ENCODE measurements around the gene APBA1.
"Not testable (repeated sequence)": the region's sequence is repeated elsewhere in the genome, so short reads cannot be mapped to it uniquely, and the experiment has no call there.

APBA1 gene

DNA sequence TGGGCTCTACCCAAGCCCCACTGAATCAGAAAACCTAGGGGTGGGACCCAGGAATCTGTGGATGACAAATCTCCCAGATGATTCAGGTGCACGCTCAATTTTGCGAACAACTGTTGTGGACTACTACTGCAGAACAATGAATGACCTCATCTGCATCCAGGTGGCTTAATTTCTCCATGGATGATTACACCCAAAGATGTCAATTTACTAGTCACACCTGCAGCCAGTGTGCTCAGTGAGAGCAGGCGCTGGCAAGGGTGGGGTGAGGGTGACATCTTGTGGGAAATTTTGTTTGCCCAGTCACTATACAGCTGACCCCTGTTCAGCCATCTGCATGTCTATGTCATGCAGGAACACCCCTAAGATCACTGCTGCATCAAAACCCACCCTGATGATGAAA is 229.0 kb downstream of the APBA1 start:
- DNase-seq (ENCODE audit: low read depth in 2 of 2) = no peak

GRCh38 chr9:69442486-69442885 is 229.7 kb downstream of the APBA1 start:
- DNase-seq (ENCODE audit: low read depth in 2 of 2) = no peak

DNA sequence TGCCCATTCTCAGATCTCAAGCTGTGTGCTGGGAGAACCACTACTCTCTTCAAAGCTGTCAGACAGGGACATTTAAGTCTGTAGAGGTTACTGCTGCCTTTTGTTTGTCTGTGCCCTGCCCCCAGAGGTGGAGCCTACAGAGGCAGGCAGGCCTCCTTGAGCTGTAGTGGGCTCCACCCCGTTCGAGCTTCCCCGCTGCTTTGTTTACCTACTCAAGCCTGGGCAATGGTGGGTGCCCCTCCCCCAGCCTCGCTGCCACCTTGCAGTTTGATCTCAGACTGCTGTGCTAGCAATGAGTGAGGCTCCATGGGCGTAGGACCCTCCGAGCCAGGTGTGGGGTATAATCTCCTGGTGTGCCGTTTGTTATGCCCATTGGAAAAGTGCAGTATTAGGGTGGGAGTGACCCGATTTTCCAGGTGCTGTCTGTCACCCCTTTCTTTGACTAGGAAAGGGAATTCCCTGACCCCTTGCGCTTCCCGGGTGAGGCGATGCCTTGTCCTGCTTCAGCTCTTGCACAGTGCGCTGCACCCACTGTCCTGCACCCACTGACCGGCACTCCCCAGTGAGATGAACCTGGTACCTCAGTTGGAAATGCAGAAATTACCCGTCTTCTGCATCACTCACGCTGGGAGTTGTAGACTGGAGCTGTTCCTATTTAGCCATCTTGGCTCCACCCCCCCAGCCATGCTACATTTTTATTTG is 231.8 kb downstream of the APBA1 start:
- DNase-seq (ENCODE audit: low read depth in 2 of 2) = not testable (repeated sequence)

DNA sequence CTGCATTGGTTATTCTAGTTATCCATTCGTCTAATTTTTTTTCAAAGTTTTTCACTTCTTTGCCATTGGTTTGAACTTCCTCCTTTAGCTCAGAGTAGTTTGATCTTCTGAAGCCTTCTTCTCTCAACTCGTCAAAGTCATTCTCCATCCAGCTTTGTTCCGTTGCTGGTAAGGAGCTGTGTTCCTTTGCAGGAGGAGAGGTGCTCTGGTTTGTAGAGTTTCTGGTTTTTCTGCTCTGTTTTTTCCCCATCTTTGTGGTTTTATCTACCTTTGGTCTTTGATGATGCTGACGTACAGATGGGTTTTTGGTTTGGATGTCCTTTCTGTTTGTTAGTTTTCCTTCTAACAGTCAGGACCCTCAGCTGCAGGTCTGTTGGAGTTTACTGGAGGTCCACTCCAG is 232.5 kb downstream of the APBA1 start:
- not testable (repeated sequence) for DNase-seq (ENCODE audit: low read depth in 2 of 2)

- no peak for DNase-seq (ENCODE audit: low read depth in 2 of 2)
These were observed 238.2 kb downstream of the APBA1 start for GRCh38 chr9:69433968-69434367.

DNA sequence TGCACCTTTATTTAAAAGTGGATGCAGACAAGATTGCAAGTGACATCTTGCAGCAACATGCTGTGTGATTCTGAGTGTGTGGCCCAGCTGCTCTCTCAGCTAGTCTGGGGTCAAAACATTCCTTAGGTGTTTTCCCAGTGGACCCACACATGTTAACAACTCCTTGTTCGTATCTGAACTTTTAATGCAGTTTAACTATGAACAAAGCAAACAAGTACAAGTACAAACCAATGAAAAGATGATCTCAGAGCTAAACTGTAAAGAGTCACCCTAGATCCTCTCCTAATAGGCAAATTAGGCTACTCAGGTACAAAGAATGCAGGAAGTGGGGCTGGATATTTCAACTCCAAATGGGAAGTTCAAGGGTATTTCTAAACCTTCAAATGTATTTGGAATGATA is 238.8 kb downstream of the APBA1 start:
- DNase-seq (ENCODE audit: low read depth in 2 of 2) = no peak

- no peak for DNase-seq (ENCODE audit: low read depth in 2 of 2)
These were observed 239.5 kb downstream of the APBA1 start for GRCh38 chr9:69432623-69433022.

DNA sequence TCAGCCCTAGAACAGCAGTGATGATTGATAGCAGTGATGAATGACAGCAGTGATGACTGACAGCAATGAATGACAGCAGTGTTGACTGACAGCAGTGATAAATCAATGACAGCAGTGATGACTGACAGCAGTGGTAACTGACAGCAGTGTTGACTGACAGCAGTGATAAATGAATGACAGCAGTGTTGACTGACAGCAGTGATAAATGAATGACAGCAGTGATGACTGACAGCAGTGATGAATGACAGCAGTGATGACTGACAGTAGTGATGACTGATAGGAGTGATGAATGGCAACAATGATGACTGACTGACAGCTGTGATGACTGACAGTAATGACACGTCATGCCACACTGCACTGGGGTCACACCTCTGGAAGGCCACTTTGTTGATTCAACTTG is 240.4 kb downstream of the APBA1 start:
- DNase-seq (ENCODE audit: low read depth in 2 of 2) = no peak

GRCh38 chr9:69431203-69431602 is 241.0 kb downstream of the APBA1 start:
- no peak for DNase-seq (ENCODE audit: low read depth in 2 of 2)

DNA sequence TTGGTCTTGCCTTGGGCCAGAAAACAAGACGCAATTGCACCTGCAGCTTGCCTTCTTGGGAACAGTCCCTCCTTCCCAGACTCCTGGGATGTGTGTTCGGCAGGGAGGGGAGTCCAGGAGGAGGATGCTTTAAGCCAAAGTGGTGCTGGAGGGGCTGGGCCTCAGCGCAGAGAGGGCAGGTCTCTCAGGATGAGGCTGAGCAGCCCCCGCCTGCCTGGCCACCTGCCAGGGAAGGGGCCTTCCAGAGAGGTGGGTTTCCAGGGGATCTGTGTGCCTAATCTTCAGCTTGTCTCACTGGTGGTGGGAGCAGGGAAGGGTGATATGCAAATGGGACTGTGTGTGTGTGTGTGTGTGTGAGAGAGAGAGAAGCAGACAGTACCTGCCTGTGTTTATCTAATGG is 242.0 kb downstream of the APBA1 start:
- no peak for DNase-seq (ENCODE audit: low read depth in 2 of 2)

- DNase-seq (ENCODE audit: low read depth in 2 of 2) = no peak
These were observed 242.9 kb downstream of the APBA1 start for GRCh38 chr9:69429281-69429680.

- no peak for DNase-seq (ENCODE audit: low read depth in 2 of 2)
These were observed 244.0 kb downstream of the APBA1 start for GRCh38 chr9:69428017-69428785.

- no peak for DNase-seq (ENCODE audit: low read depth in 2 of 2)
These were observed 244.9 kb downstream of the APBA1 start for GRCh38 chr9:69427286-69427685.

- DNase-seq (ENCODE audit: low read depth in 2 of 2) = no peak
These were observed 246.9 kb downstream of the APBA1 start for GRCh38 chr9:69425136-69425801.

DNA sequence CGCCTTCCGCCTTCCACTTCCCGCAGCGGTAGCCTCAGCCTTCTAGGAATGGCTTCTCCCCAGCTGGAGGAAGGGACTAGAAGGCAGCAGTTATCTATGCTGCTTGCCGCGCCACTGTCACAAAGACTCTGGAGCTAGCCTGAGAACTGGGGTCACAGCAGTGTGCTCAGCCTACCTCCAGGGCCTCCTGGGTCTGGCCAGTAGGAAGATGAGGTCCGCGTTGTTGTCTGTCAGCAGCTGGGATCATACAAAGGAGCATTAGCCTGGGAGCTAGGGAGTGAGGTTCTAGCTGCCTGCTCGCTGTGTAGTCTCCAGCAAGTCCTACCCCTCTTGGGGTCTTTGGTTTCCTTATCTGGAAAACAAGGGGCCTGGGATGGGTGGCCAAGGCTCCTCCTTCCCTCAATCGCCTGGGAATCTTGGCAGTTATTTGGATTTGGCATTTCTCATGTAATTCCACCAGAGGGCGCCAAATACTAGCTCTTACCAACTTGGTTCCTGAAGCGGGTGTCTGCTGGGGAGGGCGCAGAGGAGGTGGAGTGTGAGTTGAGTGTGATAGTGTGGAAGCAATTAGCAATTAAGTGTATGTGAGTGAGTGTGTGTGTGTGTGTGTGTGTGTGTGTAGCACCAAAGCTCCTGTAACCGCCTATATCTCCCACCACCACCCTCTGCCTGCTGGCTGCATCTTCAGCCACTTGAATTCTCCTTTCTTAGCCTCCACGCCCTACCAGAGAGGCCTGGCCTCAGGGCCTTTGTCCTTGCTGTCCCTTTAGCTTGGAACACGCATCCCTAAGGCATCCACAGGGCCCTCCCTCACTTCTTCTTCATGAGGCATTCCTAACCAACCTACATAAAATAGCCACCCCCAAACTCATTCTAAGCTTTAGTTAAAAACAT is 250.0 kb downstream of the APBA1 start:
- peak; percentile 6 to 8 for DNase-seq (ENCODE audit: low read depth in 2 of 2)

- no peak for DNase-seq (ENCODE audit: low read depth in 2 of 2)
These were observed 251.4 kb downstream of the APBA1 start for GRCh38 chr9:69420611-69421270.

DNA sequence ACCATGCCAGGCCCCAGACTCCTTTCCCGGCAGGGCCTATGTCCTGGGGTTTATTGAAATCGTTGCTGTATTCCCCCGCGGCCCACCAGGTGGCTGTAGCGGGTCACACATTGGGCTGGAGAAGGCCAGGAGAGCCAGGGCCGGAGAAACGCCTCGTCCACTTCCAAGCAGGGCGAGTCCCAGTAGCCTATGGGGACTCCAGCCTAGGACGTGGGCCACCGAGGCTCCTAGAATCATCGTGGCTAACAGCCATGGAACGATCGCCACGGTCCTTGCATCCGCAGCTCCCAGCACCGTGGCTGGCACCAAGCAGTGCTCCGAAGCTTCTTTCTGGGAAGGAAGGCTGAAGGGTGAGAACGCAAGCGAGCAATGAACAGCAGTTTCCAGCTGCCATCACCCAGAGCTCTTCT is 259.4 kb downstream of the APBA1 start:
- no peak for DNase-seq (ENCODE audit: low read depth in 2 of 2)

DNA sequence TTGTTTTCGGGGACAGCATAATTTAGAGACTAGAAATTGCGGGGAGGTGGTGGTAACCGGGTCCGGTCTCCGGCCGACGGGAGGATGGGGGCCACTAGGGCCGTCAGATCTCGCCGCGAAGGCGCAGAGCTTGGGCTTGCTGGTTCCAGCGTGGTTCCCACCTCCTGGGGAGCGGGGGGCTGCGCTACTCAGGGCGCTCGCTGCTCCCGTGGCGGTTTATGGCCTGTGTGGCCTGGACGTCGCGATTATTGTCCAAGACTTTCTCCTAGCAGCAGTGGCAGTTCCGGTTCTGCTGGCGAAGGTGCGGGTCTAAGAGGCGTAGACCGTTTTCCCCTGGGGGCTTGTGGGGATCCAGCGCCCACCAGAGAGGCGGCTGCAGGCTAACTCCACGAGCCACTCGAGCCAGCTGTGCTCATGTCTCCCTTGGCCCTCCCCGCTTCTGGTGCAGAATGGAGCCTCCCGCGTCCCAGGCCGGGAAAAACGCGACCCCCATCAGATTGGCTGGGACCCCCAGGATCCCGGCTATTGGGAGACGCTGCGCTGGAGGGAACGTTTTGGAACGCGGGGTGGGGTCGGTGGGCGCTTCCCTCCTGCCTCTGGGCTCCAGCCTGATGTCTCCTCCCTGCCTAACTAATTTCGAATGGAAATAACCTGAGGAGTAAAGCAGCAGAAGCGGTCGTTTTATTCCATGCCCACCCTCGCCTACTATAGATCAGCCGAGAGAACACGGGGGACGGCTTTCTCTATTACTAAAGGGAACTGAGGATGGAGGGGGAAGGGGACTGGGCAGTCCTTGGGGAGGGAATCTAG is 260.0 kb downstream of the APBA1 start:
- DNase-seq (ENCODE audit: low read depth in 2 of 2) = no peak

DNA sequence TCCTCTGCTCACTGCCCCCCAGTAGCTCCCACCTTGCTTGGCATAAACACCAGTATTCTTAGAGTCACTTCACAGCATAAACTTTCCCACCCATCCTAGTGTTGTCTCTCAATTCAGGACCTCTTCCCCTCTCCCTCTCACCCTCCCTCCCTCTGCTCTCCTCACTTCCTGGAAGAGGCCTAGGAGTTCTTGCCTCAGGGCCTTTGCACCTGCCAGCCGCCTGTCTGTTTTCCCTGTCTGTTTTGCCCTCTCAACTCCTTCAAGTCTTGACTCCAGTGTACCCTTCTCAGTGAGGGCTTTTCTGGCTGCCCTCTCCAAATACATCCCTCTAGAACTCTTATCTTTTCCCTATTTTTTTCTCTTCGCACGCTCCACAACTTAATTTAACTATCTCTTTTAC is 260.9 kb downstream of the APBA1 start:
- no peak for DNase-seq (ENCODE audit: low read depth in 2 of 2)

GRCh38 chr9:69409936-69410335 is 262.2 kb downstream of the APBA1 start:
- not testable (repeated sequence) for DNase-seq (ENCODE audit: low read depth in 2 of 2)

Data from stimulated activated CD8-positive, alpha-beta memory T cell treated with anti-CD3 and anti-CD28 coated beads, Interleukin-2, amount 100 ng/mL, for 48 hours (primary cell).